NCI-H1105 (cell line): ENCODE results near the gene NGRN.

Experiments
- DNase-seq: peaks from one replicate; lab custom pipeline; 2025; lab: John Stamatoyannopoulos, UW

The NGRN gene, protein sequence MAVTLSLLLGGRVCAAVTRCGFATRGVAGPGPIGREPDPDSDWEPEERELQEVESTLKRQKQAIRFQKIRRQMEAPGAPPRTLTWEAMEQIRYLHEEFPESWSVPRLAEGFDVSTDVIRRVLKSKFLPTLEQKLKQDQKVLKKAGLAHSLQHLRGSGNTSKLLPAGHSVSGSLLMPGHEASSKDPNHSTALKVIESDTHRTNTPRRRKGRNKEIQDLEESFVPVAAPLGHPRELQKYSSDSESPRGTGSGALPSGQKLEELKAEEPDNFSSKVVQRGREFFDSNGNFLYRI

DNA sequence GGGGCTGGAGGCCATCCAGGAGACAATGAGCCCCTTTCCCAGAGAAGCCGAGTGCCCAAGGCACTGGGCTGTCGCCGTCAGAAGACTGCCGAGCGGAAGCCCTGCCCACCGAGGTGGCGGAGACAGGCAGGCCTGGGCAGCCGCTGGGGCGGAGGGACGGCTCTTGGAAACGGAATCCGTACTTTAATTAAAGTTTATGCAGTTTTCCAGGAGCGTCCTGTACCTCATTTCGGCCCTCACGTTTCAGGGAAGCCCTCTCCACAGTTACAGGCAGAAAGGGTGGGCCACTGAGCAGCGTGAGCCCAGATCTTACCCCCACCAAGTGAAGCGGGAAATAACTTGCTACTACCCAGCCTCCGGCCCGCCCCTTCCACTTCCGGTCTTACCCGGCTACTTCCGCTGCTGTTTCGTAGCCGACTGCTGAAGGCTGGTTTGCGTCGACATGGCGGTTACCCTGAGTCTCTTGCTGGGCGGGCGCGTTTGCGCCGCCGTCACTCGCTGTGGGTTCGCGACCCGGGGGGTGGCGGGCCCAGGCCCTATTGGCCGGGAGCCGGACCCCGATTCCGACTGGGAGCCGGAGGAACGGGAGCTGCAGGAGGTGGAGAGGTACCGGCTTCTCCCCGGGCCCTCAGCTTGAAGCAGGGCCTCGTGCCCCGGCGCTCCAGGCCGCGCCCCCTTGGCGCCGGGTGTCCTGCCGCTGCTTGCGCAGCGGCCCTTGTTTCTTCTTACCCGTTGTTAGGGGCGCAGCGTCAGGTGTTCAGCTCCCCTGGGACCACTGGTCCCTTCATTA is at the start of gene NGRN:
Gene NGRN (plus strand): TSS at position 402 of the 790 bp plus-strand sequence. CDS start 41 bp downstream, at position 443.
- peak; percentile 65 for DNase-seq

DNA sequence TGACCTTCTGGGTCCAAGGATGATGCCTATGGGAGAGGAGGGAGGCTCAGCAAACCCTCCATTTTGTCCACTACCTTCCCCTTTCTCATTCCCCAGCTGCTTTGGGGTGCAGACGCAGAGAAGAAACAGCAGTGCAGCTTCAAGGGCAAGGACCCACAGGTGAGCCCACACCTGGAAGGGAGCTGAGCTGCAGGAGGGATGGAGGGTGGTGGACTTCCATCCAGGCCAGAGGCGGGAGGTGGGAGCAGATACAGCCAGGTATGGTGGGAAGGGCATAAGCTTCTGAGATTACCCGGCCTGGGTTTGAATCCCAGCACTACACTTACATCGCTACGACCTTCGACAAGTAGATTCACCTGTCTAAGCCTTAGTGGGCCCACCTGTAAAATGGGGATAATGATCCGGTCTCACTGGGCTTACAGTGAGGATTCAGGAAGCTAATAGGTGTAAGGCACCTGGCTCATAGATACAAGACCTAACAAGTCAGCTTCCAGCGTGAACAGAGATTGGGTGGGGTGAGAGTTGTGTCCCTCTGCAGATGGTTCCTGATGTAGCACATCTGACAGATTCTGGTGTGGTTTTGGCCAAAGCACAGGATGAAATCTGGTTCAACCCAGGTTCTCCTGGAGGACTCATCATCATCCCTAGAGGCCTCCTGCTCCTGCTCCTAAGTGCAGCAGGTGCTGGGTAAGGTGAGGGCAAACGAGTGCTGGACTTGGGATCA is 47.6 kb upstream of the NGRN start:
- DNase-seq = no peak

- DNase-seq = no peak
Observed at GRCh38 chr15:90219421-90220141, 45.9 kb upstream of the NGRN start.

- DNase-seq = no peak
Observed at GRCh38 chr15:90221246-90221900, 44.1 kb upstream of the NGRN start.

DNA sequence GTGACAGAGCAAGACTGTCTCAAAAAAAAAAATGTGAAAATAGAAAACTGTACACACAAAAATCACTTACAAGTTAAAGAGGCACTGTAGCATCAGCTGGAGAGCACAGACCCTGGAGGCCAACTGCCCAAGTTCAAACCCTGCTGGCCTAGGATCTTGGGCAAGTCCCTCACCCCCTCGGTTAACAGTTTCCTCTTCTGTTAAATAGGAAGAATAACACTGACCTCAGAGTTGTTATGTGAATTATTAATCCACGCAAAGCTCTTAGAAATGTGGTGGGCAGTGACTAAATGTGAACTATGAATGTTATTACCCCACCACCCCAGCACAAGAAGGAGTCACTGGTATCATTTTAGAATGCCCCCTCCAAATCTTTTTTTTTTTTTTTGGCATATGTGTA is 42.9 kb upstream of the NGRN start:
- DNase-seq = no peak

- no peak for DNase-seq
Observed at GRCh38 chr15:90223441-90224165, 41.9 kb upstream of the NGRN start.

DNA sequence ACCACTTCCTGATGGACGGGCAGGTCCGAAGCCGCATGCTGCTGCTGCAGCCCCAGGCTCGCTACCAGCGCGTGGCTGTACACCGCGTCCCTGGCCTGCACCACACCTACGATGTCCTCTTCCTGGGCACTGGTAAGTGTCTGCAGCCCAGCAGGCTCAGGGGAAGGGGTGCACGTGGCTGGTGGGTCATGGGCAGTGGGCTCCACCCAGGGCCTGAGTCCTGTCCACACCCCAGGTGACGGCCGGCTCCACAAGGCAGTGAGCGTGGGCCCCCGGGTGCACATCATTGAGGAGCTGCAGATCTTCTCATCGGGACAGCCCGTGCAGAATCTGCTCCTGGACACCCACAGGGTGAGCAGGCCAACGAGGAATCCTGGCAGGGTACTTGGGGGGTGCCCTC is 40.4 kb upstream of the NGRN start:
- no peak for DNase-seq

DNA sequence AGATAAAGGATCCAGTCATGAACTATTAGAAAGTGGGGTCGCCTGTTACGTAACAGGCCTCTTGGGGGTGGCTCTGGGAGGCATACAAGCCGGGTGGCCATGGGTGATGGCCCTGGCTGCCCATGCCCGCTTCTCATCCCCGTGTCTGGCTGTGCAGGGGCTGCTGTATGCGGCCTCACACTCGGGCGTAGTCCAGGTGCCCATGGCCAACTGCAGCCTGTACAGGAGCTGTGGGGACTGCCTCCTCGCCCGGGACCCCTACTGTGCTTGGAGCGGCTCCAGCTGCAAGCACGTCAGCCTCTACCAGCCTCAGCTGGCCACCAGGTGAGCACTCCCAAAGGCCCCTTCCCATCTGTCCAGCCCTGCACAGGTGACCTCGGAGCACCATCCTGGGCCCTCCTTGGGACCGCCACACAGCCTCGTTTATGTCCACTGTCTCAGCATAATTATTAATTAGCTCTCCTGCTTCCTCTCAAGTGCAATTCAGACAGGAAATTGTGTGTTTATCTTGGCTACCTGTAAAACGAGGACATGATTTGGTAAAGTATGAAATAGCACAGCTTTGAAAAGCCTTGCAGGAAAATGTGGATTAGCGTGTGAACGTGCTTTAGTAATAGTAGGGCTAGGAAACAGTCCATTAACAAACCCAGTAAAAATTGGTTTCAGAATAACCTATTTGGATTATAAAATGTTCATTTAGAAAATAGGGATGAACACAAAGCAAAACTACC is 39.8 kb upstream of the NGRN start:
- DNase-seq = no peak

- no peak for DNase-seq
Observed at GRCh38 chr15:90227336-90227735, 38.1 kb upstream of the NGRN start.

DNA sequence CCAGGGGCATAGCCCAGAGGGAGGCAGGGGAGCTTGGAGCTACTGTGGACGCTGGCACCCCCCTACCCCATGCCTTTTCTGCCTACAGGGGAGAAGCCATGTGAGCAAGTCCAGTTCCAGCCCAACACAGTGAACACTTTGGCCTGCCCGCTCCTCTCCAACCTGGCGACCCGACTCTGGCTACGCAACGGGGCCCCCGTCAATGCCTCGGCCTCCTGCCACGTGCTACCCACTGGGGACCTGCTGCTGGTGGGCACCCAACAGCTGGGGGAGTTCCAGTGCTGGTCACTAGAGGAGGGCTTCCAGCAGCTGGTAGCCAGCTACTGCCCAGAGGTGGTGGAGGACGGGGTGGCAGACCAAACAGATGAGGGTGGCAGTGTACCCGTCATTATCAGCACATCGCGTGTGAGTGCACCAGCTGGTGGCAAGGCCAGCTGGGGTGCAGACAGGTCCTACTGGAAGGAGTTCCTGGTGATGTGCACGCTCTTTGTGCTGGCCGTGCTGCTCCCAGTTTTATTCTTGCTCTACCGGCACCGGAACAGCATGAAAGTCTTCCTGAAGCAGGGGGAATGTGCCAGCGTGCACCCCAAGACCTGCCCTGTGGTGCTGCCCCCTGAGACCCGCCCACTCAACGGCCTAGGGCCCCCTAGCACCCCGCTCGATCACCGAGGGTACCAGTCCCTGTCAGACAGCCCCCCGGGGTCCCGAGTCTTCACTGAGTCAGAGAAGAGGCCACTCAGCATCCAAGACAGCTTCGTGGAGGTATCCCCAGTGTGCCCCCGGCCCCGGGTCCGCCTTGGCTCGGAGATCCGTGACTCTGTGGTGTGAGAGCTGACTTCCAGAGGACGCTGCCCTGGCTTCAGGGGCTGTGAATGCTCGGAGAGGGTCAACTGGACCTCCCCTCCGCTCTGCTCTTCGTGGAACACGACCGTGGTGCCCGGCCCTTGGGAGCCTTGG is 37.4 kb upstream of the NGRN start:
- no peak for DNase-seq

- DNase-seq = no peak
Observed at GRCh38 chr15:90228960-90229359, 36.5 kb upstream of the NGRN start.

DNA sequence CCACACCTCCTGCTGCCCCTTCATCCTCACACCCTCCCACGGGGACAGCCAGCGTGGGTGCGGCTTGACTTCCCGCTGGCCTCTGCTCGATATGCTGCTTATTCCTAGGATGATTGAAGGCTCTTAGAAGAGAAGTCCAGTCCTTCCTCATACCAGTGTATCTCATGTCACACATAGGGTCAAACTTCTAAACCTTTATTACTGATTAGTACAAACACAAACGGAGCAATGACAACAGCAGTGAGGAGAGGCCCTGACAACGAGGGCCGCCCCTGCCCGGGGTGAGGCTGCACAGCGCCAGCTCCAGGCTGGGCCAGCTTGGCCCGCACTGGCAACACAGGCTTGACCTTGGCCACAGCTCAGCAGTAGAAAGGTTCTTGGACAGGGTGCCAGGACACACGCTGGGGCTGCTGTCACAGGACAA is 35.4 kb upstream of the NGRN start:
- DNase-seq = no peak

- DNase-seq = no peak
Observed at GRCh38 chr15:90230610-90231009, 34.9 kb upstream of the NGRN start.

GRCh38 chr15:90231028-90232017 is 34.1 kb upstream of the NGRN start:
- DNase-seq = no peak

DNA sequence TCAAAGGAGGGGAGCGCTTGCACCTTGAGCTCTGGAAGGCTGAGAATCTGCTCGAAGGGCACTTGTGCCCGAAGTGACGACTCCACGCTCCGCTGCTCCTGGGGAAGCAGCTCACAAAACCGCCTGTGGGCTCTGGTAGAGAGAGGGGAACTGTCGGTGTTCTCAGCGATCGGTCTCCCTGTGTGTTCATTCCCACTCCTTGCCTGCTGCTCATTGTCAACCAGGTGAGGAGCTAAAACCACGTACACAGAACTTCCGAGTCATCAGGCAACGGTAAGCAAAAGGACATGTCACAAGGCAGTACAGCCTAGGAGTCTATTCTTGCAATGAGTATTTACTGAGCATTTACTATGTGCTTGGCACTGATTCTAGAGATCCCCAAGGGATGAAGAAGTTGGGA is 33.3 kb upstream of the NGRN start:
- no peak for DNase-seq

DNA sequence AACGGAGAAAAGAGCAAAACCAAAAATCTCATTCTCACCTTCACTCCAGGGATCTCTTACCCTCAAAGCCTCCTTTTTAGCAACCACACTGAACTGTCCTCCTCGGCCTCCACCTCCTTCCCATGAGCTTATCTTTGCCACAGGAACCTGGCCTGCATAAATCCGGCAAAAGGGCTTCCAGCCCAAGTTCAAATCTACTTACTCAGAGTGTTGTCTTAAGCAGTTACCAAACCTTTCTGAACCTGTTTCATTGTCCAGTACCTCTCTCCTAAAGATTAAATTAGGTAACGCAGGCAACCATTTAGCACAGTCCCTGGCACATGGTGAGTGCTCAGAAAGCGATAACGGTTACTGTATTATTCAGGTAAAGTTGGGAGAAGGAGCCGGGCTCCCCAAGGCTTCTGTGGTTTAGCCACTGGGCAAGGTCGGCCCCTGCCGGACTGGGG is 32.5 kb upstream of the NGRN start:
- no peak for DNase-seq

DNA sequence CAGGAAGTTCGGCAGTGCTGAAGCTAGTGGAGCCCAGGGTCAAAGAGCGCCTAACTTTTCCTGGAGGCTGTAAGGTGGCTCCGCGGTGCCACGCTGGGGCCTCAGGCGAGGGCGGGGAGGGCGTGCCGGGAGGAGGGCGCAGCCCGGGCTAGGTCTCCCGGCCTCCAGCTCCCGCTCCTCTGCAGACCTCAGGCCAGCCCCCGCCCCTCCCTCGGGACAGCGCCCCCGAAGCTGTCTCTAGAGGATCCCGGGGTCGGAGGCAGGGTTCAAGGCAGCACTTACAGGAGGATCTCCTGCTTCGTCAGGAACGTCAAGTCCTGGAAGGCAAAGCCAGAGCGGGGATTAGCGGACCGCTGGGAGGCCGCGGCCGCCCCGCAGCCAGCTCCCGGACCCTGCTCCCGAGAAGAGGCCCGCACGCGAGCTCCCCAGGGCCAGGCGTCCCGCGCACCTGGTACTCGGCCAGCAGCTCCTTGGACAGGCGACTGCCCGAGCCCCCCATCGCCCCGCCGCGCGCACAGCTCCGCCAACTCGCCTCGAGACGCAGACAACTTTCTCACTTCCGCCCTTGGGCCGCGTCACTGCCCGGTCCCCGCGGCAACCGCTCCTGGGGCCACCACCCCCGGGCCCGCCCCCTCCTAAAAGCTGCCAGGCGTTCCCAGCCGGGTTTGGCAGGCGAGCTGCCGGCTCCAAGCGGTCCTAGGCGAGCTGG is 31.9 kb upstream of the NGRN start, which contains the start of gene CIB1:
Gene CIB1 (minus strand): TSS at position 555 of the 709 bp plus-strand sequence. CDS start 56 bp downstream, at position 499.
- DNase-seq = no peak
